NCI-H524 treated with DMSO at 0.1 percent for 48 hours (cell line): Measurements from ENCODE around the gene HOXB4.

Experiments
- DNase-seq: peaks from one replicate; lab custom pipeline; 2025; lab: John Stamatoyannopoulos, UW

HOXB4 gene

DNA sequence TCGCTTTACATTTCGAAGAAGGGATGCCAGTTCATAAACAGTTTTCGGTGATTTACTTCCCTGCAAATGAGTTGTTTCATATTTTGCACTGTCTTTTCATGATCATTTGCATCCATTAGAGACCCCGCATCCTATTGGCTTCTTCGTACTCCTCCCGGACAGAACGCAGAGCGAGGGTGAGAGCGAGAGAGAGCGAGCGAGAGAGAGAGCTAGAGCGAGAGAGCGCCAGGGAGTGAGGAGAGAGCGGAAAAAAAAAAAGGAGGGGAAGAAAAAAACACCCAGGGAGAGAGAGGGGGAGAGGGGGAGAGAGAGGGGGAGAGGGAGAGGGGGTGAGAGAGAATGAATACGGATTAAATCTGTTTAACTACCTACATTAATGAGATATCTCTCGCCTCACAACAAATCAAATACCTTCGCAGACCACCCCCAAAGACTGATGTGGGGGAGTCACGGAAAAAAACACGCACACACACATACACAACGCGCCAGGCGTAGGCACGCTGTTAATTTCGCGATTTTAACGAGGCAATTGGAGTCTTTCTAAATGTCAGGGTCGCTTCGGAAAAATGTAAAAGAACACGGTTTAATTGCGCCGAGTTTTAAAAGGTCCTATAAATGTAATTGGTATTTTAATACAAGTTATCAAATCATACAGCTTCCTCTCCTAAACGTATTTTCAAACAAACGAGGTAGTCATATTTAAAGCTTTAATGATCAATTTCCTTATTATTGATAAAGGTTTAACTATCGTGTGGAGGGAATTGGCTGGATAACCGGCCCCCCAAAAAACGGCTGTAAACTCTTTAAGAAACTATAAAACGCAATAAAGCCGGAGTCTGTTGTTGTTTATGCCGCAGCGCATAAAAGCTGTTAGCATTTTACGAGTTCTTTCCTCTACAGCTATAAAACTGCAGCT is 37.2 kb upstream of the HOXB4 start, which contains the start of gene HOXB8:
HOXB8 (minus strand) TSS at position 246 of the 916 bp plus-strand sequence. CDS start 588 bp downstream, outside the sequence.
- no peak for DNase-seq

DNA sequence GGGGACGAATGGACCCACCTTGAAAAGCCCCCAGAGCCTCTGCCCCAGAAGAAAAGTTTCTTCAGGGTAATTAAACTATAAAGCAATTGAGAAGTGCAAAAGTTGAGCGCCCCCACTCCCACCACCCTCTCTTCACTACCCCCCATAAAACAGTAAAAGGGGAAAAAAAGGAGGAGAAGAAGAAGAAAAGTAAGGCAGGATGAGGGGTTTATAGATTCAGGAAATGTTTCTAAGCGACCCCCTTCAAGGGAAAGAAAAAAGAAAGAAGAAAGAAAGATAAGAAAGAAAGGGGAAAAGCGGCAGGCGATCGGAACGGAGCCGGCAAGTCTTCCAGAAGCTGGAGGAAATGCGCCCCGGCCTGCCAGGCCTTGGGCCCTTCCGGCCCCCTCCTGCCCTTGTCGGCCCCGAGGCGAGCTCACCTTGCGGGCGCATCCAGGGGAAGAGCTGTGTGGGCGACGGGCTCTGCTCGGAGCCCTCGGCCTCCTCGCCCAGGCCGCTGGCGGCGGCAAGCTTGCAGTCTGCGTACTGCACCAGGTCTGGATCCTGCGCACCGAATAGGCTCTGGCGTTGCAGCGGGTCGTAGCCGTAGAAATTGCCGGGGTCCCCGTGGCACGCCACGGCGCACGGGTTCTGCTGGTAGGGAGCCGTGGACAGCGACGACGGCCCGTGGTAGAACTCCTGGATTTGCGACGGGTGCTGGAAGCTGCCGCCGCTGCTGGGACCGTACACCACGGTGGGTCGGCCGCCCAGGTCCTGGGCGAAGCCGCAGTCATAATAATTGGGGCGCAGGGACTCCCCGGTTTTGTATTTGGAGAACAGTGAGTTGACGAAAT is 35.9 kb upstream of the HOXB4 start:
- DNase-seq: no peak

DNA sequence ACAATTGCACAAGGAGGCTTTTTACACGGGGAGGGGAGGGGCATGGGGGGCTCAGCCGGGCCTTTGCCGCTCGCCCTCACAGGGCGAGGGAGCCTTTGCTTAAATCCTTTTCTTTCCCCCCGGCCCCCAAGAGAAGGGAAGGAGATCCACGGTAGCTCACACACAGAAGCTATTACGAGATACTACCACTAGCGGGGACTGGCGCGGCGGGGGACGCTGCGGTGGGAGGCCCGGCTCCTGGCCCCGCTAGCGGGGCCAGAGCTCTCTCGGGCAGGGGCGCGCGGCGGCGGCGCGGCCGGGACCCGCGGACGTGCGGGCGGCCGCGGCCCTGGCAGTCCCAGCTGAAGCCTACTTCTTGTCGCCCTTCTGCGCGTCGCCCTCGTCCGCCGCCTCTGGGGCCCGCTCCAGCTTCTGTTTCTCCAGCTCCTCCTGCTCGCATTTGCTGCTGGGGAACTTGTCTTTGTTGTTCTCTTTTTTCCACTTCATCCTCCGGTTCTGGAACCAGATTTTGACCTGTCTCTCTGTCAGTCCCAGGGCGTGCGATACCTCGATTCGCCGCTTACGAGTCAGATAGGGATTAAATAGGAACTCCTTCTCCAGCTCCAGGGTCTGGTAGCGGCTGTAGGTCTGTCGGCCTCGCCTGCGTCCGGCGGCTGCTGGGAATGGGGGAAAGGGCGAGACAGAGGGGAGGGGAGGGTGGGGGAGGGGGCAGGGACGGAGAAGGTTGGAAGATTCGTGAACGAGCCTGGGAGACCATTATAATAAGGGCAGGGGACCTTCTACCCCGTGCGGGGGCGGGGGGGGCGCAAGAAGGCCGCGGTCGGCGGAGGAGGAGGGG is 34.9 kb upstream of the HOXB4 start:
- no peak for DNase-seq

DNA sequence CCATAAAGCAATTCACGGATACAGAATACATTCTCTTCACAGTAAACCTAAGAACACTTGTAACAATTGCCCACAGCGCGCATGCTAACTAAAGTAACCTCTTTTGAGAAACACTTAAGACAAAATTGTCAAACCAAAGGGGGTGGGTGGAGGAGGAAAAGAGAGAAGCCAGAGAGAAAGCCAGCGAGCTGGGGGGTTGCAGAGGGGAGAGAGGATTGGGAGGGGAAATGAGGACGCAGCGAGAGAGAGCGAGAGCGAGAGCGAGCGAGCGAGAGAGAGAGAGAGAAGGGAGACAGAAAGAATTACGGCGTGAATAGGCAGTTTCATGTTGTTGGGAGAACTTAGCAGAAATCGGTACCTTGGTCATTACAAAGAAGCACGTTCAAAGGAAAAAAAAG is 34.3 kb upstream of the HOXB4 start:
- DNase-seq: no peak

DNA sequence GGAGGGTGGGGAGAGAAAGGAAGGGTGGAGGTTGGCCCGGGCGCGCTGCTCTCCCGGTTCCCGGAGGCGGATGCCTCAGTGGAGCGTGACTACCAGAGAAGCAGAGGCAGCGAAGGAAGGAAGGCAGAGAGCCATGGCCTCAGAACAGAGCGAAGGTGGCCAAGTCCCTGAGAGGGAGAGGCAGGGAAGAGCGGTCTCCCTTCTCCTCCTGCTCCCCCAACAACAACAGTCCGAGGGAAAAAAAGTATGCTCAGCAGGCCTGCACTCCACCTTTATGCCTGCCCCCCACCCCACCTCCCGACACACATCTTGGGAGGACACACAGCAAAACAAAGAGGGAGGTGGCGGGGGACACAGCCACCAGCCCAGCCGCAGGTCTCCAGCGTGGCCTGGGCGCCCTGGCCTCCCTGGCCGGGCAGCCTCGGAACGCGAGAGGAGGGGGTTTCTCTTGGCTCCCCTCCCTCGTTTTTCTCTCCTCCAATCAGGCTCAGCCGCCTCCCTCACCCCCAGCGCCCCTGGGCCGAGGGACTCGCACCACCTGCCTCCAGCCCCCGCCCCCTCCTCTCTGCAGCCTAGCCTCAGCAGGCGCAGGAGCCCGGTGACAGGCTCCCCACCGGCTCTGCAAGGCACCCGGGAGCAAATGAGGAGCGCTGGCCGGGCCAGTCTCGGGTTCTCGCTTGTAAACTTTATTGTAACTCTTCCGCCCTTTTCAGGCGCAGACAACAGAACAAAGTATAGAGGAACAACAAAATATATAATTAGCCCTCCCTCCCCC is 33.7 kb upstream of the HOXB4 start:
- DNase-seq: no peak

DNA sequence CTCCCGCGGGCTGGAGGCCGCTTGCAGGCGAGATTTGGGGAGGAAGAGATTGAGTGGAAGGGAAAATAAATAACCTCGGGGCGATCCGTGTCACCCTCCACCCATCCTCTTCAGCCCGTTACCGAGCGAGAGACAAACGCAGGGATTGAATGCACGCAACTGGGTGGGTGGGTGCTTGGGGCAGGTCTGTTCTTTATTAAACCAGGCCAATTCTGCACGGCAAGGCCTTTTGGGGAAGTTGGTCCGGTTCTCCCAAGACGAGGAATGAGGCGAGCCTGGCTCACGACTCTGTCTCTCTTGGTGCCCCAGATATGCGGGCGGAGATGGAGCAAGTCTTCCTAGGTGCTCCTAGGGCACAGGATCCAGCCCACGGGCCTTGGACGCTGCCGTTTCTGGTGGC is 33.1 kb upstream of the HOXB4 start:
- no peak for DNase-seq

DNA sequence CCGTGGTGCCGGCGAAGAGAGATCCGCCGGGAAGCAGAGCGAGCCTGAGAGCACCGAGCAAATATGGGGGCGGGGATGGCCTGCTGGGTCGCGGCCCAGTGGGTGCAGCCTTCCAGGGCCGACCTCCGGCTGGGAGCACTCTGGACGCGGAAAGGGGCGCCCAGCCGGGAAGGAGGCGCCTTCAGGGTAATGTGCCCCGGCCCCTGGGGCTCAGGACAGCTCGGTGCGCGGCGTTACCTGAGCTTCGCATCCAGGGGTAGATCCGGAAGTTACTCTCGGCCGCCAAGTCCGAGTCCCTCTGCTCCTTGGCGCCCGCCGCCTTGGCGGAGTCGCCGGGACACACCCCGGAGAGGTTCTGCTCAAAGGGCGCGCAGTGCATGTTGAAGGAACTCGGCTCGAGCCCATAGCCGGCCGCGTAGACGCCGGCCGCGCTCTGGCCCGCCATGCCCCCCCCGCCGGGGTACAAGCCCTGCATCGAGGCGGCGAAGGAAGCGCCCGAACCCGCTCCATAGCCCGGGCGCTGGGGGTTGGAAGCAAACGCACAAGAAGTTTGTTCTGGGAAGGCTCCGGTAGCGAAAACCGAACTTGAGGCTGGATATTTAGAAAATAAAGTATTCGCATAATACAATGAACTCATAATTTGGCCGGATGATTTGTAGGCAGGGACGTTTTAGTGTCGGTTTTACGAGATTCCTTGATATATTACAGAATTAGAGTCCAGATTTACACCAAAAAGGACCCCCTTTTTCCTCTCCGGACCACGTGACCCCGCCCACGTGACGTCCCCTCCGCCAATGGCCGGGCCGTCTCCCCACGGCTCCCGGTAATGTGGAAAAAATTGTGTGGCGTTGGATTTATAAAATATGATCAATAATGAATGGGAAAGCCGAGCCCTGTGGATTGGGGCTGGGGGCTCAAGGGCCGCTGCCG is 32.4 kb upstream of the HOXB4 start, which contains the start of gene HOXB7:
HOXB7 (minus strand) TSS at position 736 of the 930 bp plus-strand sequence; CDS start at position 637, 99 bp downstream.
- DNase-seq: no peak

DNA sequence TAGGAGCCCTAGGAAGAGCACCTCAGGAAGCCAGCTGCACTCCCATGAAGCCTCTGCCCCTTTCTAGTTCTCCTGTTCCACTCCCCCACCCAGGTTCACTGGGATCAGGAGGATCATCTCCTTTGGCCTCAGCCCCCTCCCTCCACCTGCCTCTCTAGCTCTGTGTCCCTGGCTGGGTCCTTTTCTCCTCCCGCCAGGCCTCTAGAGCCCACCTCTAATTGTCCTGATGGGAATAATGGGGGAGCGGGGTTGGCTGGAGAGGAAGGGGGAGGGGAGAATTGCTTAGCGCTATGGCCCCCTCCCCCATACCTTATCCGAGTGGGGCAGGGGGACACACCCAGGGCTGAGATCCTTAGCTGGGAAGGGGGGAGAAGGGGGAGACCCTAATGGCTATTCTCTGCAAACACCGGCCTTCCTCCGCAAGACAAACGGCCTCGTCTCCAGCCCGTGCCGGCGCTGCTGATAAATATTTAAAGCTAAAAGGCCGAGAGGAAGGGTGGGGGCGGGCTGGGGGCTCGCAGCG is 31.7 kb upstream of the HOXB4 start:
- no peak for DNase-seq

DNA sequence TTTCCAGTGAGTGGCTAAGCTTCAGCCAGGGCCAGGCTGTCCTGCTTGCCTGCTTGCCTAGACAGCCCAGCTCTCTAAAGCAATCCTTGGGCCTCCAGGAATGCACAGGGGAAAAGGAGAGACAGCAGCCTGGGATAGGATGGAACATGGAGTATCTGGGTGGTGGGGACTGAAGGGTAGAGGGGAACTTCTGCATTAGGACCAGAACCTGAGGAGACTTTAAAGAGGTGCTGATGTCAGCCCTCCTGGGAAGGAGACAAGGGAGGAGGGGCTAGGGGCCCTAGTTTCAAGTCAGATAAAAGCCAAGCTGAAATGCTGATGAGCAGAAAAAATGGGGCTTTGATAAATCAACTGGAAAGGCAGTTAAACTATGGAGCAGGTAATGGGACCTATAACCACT is 30.9 kb upstream of the HOXB4 start:
- DNase-seq: no peak

DNA sequence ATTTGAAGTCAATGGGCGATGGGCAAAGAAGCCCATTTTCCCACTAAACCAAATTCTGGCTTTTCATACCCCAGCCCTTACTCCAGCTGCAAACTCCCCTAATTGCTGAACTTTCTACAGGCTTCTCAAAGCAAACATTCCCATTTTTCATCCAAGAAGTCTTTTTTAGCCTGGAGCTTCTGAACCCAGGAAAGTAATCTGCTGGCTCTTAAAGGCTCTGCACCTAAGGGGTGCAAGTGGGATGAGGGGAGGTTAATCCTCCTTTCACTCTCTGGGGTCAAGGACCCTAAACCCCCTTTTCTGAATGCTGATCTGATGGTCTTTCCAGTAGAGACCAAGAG is 30.3 kb upstream of the HOXB4 start:
- DNase-seq: no peak

DNA sequence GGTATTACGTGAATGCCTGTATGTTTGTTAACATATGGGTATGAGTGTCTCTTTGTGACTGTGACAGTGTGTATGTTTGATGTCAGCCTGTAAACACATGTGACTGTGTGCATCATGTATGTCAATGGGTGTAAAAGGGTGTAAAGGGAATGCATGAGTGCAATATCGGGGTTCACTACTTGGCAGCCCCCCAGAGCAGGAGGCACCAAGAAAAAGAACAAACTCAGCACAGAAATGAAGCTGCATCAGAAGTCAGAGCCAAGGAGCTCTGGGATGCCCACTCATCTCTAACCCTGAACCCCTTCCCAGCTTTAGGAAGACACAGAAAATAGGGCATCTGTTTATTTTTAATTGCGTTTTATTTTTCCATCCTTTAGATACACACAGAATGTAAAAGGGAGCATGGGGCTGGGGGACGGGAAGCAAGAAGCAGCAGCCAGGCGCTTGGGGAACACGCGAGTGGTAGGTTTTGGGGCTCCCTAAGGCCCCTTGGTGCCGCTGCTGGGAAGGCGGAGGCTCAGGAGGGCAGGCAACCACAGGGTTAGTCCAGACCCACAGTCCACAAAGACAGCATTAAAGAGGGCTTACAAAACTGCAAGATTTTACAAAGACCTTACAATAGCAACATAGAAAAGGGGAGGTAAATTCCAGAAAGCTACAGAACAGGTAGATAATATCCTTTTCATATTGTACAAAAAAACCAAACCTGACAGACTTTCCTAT is 28.9 kb upstream of the HOXB4 start:
- no peak for DNase-seq

DNA sequence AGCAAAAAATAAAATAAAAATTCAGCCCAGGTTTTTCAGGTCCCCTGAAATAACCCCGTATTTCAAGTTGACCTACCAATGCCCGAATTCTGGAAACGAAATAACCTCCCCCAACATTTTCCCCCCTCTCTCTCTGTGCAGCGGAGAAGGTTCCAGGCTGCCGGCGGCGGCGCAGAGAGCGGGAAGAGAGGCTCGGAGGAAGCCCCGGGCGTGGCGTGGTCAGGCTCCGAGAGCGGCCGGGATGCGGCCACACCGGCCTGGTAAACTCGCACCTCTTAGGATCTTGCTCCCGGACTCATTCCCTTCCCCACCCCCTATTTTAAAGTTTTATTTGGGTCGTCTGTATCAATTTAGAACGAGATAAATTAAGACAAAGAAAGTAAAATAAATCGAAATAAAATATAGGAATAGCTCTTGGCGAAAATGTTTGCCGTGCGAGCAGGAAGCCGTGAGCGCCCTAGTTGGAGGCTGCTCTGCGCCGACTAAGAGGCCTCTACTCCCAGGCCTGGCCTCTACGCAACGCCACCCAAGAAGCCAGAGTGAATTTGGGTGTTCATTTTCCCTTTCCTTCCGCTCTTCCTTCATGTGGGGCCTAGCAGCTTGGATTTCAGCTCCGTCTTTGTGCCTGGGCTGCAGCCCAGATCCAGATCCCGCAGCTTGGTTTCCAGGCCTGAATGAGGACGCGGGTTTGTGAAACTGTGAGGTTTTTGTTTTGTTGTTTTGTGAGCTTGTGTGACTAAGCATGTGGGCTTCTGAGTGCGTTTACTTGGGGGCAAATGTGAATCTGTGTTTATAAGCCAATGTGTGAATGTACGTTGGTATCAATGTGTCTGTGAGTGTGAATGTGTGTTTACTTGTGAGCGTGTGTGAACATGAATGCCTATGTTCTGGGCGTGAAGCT is 28.1 kb upstream of the HOXB4 start:
- DNase-seq: no peak

DNA sequence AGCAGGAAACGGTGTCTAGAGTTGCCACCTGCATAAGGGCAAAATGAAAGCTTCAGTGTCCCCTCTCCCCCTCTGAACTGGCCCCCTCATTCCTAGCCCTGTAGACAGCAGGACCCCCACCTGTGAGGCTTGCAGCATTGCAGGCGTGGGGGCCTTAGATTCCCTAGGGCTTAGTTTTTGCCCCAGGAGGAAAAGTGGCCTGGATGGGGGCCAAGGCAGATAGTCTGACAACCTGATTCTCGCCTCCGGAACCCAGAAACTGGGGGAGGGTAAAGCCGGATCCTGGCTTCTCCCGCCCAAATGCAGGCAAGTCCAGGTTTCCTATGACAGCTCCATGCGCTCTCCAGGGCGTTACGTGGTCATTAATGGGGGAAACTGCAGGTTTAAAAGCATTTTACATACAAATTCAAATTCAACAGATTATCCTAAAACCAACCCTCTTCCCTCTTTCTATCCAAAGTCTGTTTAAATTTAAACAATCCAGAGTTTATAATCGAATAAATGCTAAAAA is 27.3 kb upstream of the HOXB4 start:
- no peak for DNase-seq

DNA sequence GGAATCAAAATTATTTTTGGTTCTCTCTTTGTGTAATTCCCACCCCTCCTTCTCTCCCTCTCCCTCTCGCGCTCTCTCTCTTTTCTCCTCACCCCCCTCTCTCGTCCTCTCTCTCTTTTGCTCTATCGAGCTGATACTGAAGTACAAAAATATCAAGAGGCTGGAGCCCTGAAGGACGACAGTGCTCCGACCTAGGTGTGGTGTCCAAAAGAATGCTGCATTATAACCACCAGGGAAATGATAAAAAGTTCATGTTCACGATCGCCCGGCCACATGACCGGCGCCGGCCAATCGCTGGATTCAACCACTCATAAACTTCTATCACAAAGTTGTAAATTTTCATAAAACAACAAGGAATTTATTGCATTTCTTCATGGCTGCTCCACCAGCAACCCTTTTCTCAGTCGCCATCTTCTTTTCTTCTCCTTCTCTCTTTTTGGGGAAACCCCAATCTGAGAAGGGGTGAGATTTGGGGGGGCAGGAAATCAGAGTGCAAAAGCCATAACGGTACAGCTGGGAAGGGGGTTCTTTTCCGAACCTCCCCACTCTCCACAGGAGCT is 26.7 kb upstream of the HOXB4 start, which contains the start of gene HOXB6:
HOXB6 (minus strand) TSS at position 217 of the 560 bp plus-strand sequence. CDS start 6,836 bp downstream, outside the sequence.
- DNase-seq: no peak

DNA sequence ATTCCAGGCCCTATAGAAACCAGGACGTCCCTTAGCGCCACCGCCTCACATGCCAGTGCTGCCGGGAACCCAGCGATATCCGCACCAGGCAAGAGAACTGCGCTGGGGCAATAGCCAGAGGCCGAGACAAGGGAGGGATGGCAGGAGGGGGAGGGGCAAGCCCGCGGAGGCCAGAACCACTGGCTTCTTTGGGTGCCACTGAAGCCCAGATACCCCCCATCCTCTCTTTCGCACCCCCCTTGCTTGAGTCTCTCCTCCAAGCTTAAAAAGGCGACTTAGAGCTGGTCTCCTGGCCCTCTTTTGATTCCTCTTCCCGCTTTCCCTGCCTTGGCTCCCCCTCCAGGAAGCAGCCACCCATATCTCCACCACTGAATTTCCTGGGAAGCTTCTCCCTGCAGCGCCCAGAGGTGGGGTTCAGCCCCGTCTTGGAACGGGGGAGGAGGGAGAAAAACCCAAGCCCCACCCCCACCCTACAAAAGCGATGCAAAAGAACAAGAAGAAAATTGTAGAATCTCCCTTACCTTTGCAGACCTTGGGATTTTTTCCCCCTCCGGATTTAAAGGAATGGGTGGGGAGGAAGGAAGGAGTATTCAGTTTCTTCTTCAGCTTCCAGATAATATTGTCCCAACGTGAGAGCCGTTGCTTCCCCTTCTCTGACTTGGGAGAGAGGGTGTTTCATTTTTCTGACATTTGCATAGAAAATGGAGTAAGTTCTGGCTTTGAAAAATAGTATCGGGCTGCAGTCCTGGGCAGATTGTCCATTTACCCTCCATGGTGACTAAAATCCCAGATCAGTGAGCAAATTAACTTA is 26.0 kb upstream of the HOXB4 start:
- no peak for DNase-seq
